NK-92 treated with Interleukin-12 subunit alpha and Interleukin-12 subunit beta, amount 100 ng/mL, for 24 hours (cell line): ENCODE measurements around the gene FILIP1.
"Not testable (repeated sequence)": the region's sequence is repeated elsewhere in the genome, so short reads cannot be mapped to it uniquely, and the experiment has no call there.

Source experiments
- DNase-seq: peaks from one replicate; lab custom pipeline; 2025; lab: John Stamatoyannopoulos, UW

The FILIP1 gene

DNA sequence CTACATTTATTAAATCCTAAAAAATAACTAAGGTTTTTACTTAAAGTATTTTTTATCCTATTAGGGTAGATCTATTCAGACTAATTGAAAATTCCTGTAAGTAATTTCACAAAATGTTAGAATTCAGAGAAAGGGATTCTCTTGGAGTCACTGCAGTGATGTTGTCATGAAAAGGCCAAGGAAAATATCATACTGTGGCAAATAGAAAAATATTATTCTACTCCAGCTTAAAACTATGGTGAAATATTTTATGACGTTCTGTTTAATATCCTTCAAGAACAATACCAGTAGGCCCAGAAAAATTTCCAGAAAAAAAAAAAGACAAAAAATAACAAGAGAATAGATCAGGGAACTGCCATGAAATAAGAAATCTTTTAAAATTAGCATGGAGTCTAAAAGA lies 73.6 kb downstream of the FILIP1 start:
- DNase-seq: no peak

DNA sequence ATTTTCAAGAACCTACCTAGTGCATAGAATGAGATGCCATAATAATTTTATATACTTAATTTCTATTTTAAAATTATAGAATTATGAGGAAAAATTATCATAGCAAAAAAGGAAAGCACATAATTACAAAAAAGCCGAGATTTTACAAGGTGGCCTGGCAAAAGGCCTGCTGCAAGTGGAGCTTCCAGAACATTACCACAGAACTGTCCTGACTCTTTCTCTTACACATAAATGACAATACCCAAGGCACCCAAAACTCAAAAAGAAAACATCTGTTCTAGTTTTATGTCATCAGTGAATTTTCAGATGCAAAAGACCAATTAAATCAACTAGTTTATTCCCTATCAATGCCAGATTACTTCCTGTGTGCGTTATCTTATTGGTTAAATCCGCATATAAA lies 74.2 kb downstream of the FILIP1 start:
- no peak for DNase-seq

- DNase-seq: no peak
Observed at GRCh38 chr6:75418233-75418632, 75.4 kb downstream of the FILIP1 start.

GRCh38 chr6:75416443-75416842 lies 77.2 kb downstream of the FILIP1 start:
- DNase-seq: no peak

- no peak for DNase-seq
Observed at GRCh38 chr6:75415804-75416203, 77.8 kb downstream of the FILIP1 start.

DNA sequence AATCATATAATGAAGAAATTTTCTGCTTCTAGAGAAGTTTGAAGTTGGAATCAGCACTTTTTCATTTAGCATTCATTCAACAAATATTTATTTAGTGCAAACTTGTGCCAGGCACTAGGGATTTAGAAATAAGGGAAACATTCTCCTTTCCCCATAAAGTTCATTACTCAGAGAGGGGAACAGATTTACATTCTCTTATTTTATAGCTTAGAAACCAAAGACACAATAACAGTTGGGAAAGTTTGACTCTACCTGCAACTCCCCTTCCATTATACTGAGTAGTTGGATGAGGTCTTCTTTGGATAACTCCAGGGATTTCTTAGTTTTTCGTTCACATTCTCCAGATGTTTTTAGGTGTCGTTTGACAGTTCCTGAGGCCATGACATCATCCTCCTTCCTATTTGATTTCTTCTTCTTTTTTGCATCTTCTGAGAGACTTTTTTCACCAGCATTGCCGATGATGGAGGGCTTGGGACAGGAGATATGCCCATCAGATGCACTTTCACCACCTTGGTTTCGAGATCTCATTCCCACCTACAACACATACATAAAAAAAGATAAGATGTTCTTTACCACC lies 79.1 kb downstream of the FILIP1 start:
- DNase-seq: no peak

DNA sequence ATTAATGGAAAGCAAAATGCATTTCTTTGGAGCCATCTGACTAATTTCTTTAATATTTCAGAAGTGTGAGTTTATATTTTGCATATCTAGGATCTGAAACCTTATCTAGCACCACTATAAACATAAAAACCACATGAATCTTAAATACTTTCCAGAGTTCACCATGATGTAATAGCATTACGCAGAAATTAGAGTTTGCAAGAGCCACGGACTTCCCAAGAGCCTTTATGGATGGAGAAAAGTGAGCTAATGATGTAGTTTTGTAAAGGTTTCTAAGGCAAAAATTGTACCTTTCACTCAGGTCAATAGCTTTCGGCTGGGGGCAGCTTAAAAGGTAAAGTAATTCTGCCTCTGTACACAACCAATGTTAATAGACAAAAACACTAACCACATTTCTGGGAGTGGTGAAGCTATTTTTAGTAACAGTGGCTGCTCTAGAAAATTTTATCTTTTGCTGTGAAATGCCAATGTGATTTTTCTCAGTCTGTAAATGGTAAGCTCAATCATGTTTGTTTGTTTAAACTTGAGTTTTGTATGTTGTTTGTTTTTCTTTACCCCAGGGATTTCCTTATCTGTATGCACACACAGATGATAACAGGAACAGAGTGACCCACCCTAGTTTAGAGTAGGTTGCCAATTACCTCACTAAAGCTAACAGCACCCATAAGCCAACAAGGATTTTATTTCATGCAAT lies 80.5 kb downstream of the FILIP1 start:
- DNase-seq: no peak

DNA sequence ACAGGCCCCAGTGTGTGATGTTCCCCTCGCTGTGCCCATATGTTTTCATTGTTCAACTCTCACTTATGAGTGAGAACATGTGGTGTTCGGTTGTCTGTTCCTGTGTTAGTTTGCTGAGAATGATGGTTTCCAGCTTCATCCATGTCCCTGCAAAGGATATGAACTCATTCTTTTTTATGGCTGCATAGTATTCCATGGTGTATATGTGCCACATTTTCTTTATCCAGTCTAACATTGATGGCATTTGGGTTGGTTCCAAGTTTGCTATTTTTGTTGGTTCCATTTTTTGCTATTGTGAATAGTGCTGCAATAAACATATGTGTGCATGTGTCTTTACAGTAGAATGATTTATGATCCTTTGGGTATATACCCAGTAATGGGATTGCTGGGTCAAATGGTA lies 83.0 kb downstream of the FILIP1 start:
- DNase-seq: not testable (repeated sequence)

DNA sequence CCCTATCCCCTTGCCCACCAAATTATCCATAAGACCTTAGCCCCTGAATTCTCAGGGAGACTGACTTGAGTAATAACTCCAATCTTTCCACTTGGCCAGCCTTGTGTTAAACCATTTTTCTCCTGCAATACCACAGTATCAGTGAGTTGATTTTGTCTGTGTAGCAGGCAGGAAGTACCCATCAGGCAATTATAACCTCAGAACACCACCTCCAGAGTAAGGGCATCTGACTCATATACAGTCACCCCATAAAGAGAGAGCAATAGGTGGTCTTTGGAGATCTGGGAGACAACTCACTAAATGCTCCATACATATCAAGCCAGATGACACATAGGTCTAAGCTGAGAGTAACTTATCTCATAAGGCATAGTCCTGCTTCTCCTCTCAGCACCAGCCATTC lies 83.7 kb downstream of the FILIP1 start:
- DNase-seq: no peak

DNA sequence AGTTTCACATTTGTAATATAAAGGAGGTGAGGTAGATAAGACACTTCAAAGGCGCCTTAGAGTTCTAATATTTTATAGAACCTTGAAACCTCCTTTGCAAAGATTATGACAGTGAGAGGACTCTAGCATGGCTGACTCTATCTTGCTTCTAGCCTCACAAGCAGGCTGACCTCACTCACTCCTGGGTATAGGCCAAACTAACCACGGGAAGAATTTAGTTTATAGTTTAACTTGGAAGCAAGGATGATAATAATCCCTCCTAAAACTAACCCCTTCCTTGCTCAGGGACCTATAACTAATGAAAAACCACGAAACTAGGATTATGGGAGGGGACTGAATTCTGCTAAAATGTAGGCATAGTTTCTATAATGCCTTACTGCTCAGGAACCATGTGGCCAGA lies 84.3 kb downstream of the FILIP1 start:
- DNase-seq: no peak

GRCh38 chr6:75403563-75404080 lies 90.0 kb downstream of the FILIP1 start:
- DNase-seq: no peak

- DNase-seq: no peak
Observed at GRCh38 chr6:75402296-75402695, 91.3 kb downstream of the FILIP1 start.

GRCh38 chr6:75397656-75398465 lies 95.7 kb downstream of the FILIP1 start:
- no peak for DNase-seq

GRCh38 chr6:75397171-75397570 lies 96.4 kb downstream of the FILIP1 start:
- no peak for DNase-seq

DNA sequence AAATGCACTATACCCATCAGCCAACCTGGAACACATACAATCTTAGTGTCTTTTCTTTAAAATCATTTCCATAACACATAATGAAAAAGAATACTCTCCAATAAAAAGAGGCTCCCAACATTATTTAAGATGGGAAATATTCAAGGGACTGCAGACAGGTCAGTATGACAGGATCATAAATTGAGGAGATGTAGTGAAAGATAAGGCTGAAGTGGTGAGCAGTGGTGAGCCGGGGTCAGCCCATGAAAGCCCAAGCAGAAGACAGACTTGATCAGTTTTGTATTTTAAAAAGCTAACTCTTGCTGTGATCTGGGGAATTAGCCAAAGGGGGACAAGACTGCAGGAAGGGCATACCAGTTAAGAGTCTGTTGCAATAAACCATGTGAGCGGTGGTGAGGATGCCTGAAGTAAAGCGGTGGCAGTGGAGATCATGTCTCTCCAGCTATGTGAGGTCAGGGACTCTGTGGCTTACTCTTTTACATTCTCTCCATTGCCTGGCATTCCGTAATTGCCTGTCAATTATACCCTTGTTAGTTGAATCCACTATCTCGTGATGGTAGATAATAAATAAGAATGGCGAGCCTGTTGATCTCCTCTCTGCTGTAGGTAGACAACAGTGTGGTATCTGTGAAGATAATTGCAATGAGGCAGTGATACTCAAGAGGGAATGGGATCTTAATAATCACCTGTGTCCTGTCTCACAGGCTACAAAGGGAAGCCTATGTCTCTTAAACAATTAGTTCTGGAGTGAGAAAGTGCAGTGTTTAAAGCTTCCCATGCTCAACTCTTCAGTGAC lies 97.4 kb downstream of the FILIP1 start:
- DNase-seq: no peak

GRCh38 chr6:75393806-75394205 lies 99.8 kb downstream of the FILIP1 start:
- no peak for DNase-seq

DNA sequence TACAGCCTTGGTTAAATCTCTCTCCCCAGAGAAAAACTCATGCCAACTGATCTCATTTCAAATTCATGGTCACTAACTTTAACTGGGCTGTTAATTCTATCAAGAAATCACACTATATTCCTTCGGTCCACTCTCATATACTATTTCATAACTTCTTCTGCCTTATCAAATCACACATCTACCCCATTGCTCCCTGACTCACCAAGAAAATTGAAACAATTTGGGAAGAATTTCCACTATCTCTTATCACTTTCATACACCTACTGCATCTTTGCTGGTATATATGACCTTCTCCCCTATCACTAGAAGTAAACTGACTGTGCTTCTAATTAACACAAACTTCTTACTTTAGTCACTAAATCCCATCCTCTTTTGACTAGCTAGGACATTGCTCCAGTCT lies 102.3 kb downstream of the FILIP1 start:
- no peak for DNase-seq

- no peak for DNase-seq
Observed at GRCh38 chr6:75386050-75386770, 107.4 kb downstream of the FILIP1 start.

- DNase-seq: no peak
Observed at GRCh38 chr6:75384116-75384515, 109.5 kb downstream of the FILIP1 start.

DNA sequence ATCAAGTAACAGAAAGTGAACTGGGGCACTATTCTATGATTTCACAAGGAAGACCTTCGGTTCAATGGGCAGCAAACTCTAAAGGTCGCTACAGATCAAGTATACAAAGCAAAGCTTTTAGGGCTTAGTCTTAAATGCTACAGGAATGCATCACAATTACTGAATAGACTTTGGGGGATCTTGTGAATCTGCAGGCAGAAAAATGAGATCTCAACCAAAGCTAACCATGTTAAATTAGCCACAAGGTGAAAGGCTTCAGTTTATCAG lies 111.0 kb downstream of the FILIP1 start:
- DNase-seq: no peak

GRCh38 chr6:75381877-75382633 lies 111.5 kb downstream of the FILIP1 start:
- no peak for DNase-seq
